A549 (cell line): Measurements from ENCODE around the gene SEPTIN2. TPM values are rescaled to one million over a fixed set of nuclear protein-coding genes. Genes with fewer than 3 reads are reported as not detected.

Experiments
- ATAC-seq, 2 experiments: fragments of 200-7000 bp in 1 of 2; fragments of >200 bp in 1 of 2; cut with Nextera tagmentation in 1 of 2; cut with Tn5 transposase in 1 of 2; 3 replicates each; pipeline versions ENCODE4 v1.8.0 to v1.9.1; 2018 to 2020; ENCODE audit warnings: mild to moderate bottlenecking in 1 of 2, moderate library complexity in 1 of 2
- CTCF ChIA-PET: fragments of 300-600 bp; sonication (Branson Sonifier 250); formaldehyde crosslinking; extraction: SDS; loops from one replicate; lab custom pipeline; 2021; ENCODE audit warnings: antibody characterized with exemption, inconsistent platforms; lab: Yijun Ruan, JAX
- POLR2A ChIA-PET: fragments of 350-600 bp; formaldehyde crosslinking; extraction: SDS; loops from one replicate; lab custom pipeline; 2021; ENCODE audit warnings: antibody characterized with exemption, inconsistent platforms; lab: Yijun Ruan, JAX
- DNase-seq, 2 experiments: peaks; one replicate each; pipeline versions ENCODE4 v3.0.0 to v3.0.0-alpha.2; 2011 to 2016; ENCODE audit warnings: low read depth in 1 of 2, low spot score in 1 of 2
- FAIRE-seq: peaks from 2 replicates; lab custom pipeline; 2011; peaks lifted over from hg19 to GRCh38; lab: Jason Lieb, UNC
- H3K27ac ChIP-seq, 2 experiments: fragments of >200 bp; sonication (Bioruptor Twin); formaldehyde crosslinking; 3 replicates each; pipeline ENCODE4 v1.5.1; 2016 to 2017
- H3K4me1 ChIP-seq: fragments of >200 bp; sonication (Bioruptor Twin); formaldehyde crosslinking; 3 replicates; pipeline ENCODE4 v1.6.1; 2016
- H3K4me2 ChIP-seq: fragments of >200 bp; sonication (Bioruptor Twin); formaldehyde crosslinking; 3 replicates; pipeline ENCODE4 v1.6.1; 2016
- H3K4me3 ChIP-seq: fragments of >200 bp; sonication (Bioruptor Twin); formaldehyde crosslinking; 3 replicates; pipeline ENCODE4 v1.5.1; 2016
- H3K9me3 ChIP-seq: fragments of >200 bp; sonication (Bioruptor Twin); formaldehyde crosslinking; 3 replicates; pipeline ENCODE4 v1.6.1; 2016
- BCL3 ChIP-seq: fragments of >200 bp; sonication (Bioruptor Twin); formaldehyde crosslinking; IDR thresholded peaks from 3 replicates; pipeline ENCODE4 v1.6.1; 2016
- BHLHE40 ChIP-seq: IDR thresholded peaks from 2 replicates; pipeline ENCODE4 v1.6.1; 2012; ENCODE audit warnings: low read depth, low read length, inconsistent platforms
- CBX2 ChIP-seq: fragments of 200-600 bp; sonication (generic); IDR thresholded peaks from 2 replicates; pipeline ENCODE4 v1.6.1; 2016; ENCODE audit warnings: low read depth, mild to moderate bottlenecking, borderline replicate concordance
- ESRRA ChIP-seq: fragments of 150-350 bp; IDR thresholded peaks from 2 replicates; pipeline ENCODE4 v1.6.1; 2014; ENCODE audit warnings: mild to moderate bottlenecking, low read length, borderline replicate concordance
- FOXS1 ChIP-seq: fragments of 250-450 bp; sonication (Bioruptor Pico); IDR thresholded peaks from 2 replicates; pipeline ENCODE4 v1.5.0; 2020; ENCODE audit warnings: mild to moderate bottlenecking, moderate library complexity
- HDAC2 ChIP-seq: fragments of 200-600 bp; sonication (generic); IDR thresholded peaks from 2 replicates; pipeline ENCODE4 v1.6.1; 2016
- HES2 ChIP-seq: fragments of >200 bp; sonication (Bioruptor Twin); formaldehyde crosslinking; IDR thresholded peaks from 2 replicates; pipeline ENCODE4 v1.6.1; 2016
- HEYL ChIP-seq: fragments of 250-450 bp; sonication (Bioruptor Pico); IDR thresholded peaks from 2 replicates; pipeline ENCODE4 v1.8.0; 2021; ENCODE audit warnings: mild to moderate bottlenecking, moderate library complexity
- HOXB13 ChIP-seq: fragments of 250-450 bp; sonication (Bioruptor Pico); IDR thresholded peaks from 2 replicates; pipeline ENCODE4 v1.5.0; 2020; ENCODE audit warnings: low read depth, mild to moderate bottlenecking, moderate library complexity
- HOXB5 ChIP-seq: fragments of 250-450 bp; sonication (Bioruptor Pico); IDR thresholded peaks from 2 replicates; pipeline ENCODE4 v1.5.0; 2020; ENCODE audit warnings: mild to moderate bottlenecking, moderate library complexity
- JUN ChIP-seq, 2 experiments: fragments of >200 bp; sonication (Bioruptor Twin); formaldehyde crosslinking; IDR thresholded peaks; 2 replicates in 1 of 2; 3 replicates in 1 of 2; pipeline ENCODE4 v1.6.1; 2016 to 2017
- JUNB ChIP-seq: fragments of >200 bp; sonication (Bioruptor Twin); formaldehyde crosslinking; IDR thresholded peaks from 2 replicates; pipeline ENCODE4 v1.6.1; 2016
- KDM5A ChIP-seq: fragments of 200-600 bp; sonication (generic); IDR thresholded peaks from 2 replicates; pipeline ENCODE4 v1.6.1; 2016; ENCODE audit warnings: antibody characterized with exemption, mild to moderate bottlenecking
- MAFK ChIP-seq: fragments of 450-650 bp; IDR thresholded peaks from 2 replicates; pipeline ENCODE4 v1.6.1; 2014; ENCODE audit not compliant: partially characterized antibody
- MAX ChIP-seq: IDR thresholded peaks from 2 replicates; pipeline ENCODE4 v1.6.1; 2012
- MAZ ChIP-seq: fragments of 150-350 bp; IDR thresholded peaks from 2 replicates; pipeline ENCODE4 v1.6.1; 2014; ENCODE audit warnings: antibody characterized with exemption, low read depth, low read length, borderline replicate concordance
- MYC ChIP-seq: IDR thresholded peaks from 2 replicates; pipeline ENCODE4 v1.6.1; 2012; ENCODE audit warnings: mild to moderate bottlenecking, inconsistent platforms, low read length, improper control_type of control experiment, borderline replicate concordance
- NFE2L2 ChIP-seq: fragments of 150-350 bp; conservative IDR thresholded peaks from 2 replicates; pipeline ENCODE4 v1.6.1; 2014; ENCODE audit warnings: low read length
- NR3C1 ChIP-seq: fragments of >200 bp; sonication (Bioruptor Twin); formaldehyde crosslinking; IDR thresholded peaks from 3 replicates; pipeline ENCODE4 v1.6.1; 2017
- PHF8 ChIP-seq: fragments of 200-600 bp; sonication (generic); IDR thresholded peaks from 2 replicates; pipeline ENCODE4 v1.6.1; 2016; ENCODE audit warnings: low read depth, mild to moderate bottlenecking, antibody characterized with exemption, moderate library complexity, borderline replicate concordance
- POLR2AphosphoS2 ChIP-seq: conservative IDR thresholded peaks from 2 replicates; pipeline ENCODE4 v1.6.1; 2012; ENCODE audit warnings: low read length, improper control_type of control experiment, inconsistent platforms
- RAD21 ChIP-seq, 2 experiments: fragments of >200 bp in 1 of 2; sonication (Bioruptor Twin) in 1 of 2; formaldehyde crosslinking in 1 of 2; IDR thresholded peaks in 1 of 2; conservative IDR thresholded peaks in 1 of 2; 2 replicates in 1 of 2; 3 replicates in 1 of 2; pipeline ENCODE4 v1.6.1; 2012 to 2018; ENCODE audit warnings: inconsistent platforms in 1 of 2
- RARB ChIP-seq: fragments of 250-450 bp; sonication (Bioruptor Pico); IDR thresholded peaks from 2 replicates; pipeline ENCODE4 v1.8.0; 2021; ENCODE audit warnings: mild to moderate bottlenecking, moderate library complexity
- RCOR1 ChIP-seq: fragments of 150-350 bp; IDR thresholded peaks from 2 replicates; pipeline ENCODE4 v1.6.1; 2014; ENCODE audit warnings: antibody characterized with exemption, low read length, low read depth
- REST ChIP-seq: fragments of 200-600 bp; sonication (generic); IDR thresholded peaks from 2 replicates; pipeline ENCODE4 v1.6.1; 2016; ENCODE audit warnings: antibody characterized with exemption, mild to moderate bottlenecking, moderate library complexity
- RFX5 ChIP-seq: fragments of 450-650 bp; IDR thresholded peaks from 2 replicates; pipeline ENCODE4 v1.7.1; 2014; ENCODE audit warnings: antibody characterized with exemption, mild to moderate bottlenecking, moderate library complexity
- RNF2 ChIP-seq: fragments of 200-600 bp; sonication (generic); IDR thresholded peaks from 2 replicates; pipeline ENCODE4 v1.6.1; 2016; ENCODE audit warnings: low read depth, mild to moderate bottlenecking, antibody characterized with exemption, moderate library complexity, borderline replicate concordance
- SMC3 ChIP-seq: fragments of >200 bp; sonication (Bioruptor Twin); formaldehyde crosslinking; IDR thresholded peaks from 3 replicates; pipeline ENCODE4 v1.6.1; 2018; ENCODE audit warnings: inconsistent platforms
- ZFP36 ChIP-seq: fragments of 450-650 bp; IDR thresholded peaks from 2 replicates; pipeline ENCODE4 v1.6.1; 2014; ENCODE audit warnings: borderline replicate concordance; ENCODE audit not compliant: partially characterized antibody
- ZSCAN20 ChIP-seq: fragments of 250-450 bp; sonication (Bioruptor Pico); IDR thresholded peaks from 2 replicates; pipeline ENCODE4 v1.8.0; 2022; ENCODE audit warnings: mild to moderate bottlenecking, moderate library complexity
- WGBS: methylation state at CpG from one replicate; pipeline ENCODE4 v1.1.6; 2017; ENCODE audit errors: missing lambda C conversion rate; 5-methylcytosine and 5-hydroxymethylcytosine counted together
- polyA plus RNA-seq, 4 experiments: library from polyadenylated mRNA; depleted of rRNA in 3 of 4; stranded (reverse); fragments of >200 nt; fragmentation: RNase III in 1 of 4; extraction: RNeasy Plus Mini Kit Qiagen cat#74134 plus additional on column Dnase treatment in 1 of 4; gene quantifications; 2 replicates in 3 of 4; 3 replicates in 1 of 4; pipeline ENCODE4 v1.2.3, GENCODE V29; 2011 to 2017

The SEPTIN2 gene
- polyA plus RNA-seq, 2 of the 4 experiments (the other 2 are of a cell fraction) = 341 to 762 TPM

- Histone ChIP-seq H3K4me2 (peak overlapping the region; percentile 87), H3K4me3 (peak overlapping the region; percentile 98), H3K27ac (peak overlapping the region; percentile 93 to 97), H3K9me3 (no peaks in the 10 kb centered on the region), H3K4me1 (peaks cover 34% of the 10 kb centered on the region; the same call in 2 of the 3 replicates)
- ChIA-PET POLR2A (no interaction called here), CTCF (no interaction called here)
- WGBS = 1% methylated on average over 18 of the region's 37 CpGs
- no peak for FAIRE-seq
- peak; percentile 45 to 77 for DNase-seq
- ATAC-seq = peak; percentile 70 to 85
- TF ChIP-seq FOXS1 (CRISPR knock-in tag) (no peak), HDAC2 (no peak), NFE2L2 (no peak), HES2 (no peak), RCOR1 (no peak), MAZ (no peak), REST (no peak), RAD21 (conservative IDR thresholded peaks at IDR 0.05 in 1 of 2, IDR thresholded peaks at IDR 0.05 in 1 of 2) (no peak), CBX2 (no peak), HEYL (CRISPR knock-in tag) (no peak), RFX5 (no peak), JUNB (no peak), MAX (peak; percentile 83), MAFK (peak; percentile 69), KDM5A (no peak), SMC3 (no peak), PHF8 (no peak), MYC (0 out of 2 replicates have a peak, but pooled peaks have one; percentile 48)
Observed at GRCh38 chr2:241271706-241272302, 43.9 kb upstream of the SEPTIN2 start.

GRCh38 chr2:241272303-241273209, 43.2 kb upstream of the SEPTIN2 start:
- Histone ChIP-seq H3K4me3 (peak overlapping the region; percentile 98), H3K27ac (peak overlapping the region; percentile 93 to 97), H3K4me1 (peaks cover 34% of the 10 kb centered on the region; the same call in 2 of the 3 replicates), H3K4me2 (peak overlapping the region; percentile 87), H3K9me3 (no peaks in the 10 kb centered on the region)
- WGBS = 18% methylated on average over 9 of the region's 102 CpGs
- CTCF ChIA-PET = no interaction called here
- POLR2A ChIA-PET = no interaction called here
- ATAC-seq (peak; percentile 73 to 84), FAIRE-seq (no peak), DNase-seq (peak in 1 of 2 experiments; percentile 19)
- TF ChIP-seq HOXB5 (CRISPR knock-in tag) = no peak
- TF ChIP-seq SMC3 = 0 out of 3 replicates have a peak, but pooled peaks have one; percentile 12
- TF ChIP-seq RARB (CRISPR knock-in tag) = no peak
- TF ChIP-seq ZFP36 = no peak
- TF ChIP-seq JUN (IDR thresholded peaks at IDR 0.05) = peak in 1 of 2 experiments; percentile 61; a peak in 2 of 5 replicates
- no peak for TF ChIP-seq HOXB13 (CRISPR knock-in tag)
- no peak for TF ChIP-seq JUNB
- no peak for TF ChIP-seq ESRRA
- peak; percentile 54; the same call in 1 of the 2 replicates for TF ChIP-seq PHF8
- TF ChIP-seq POLR2AphosphoS2 = no peak
- no peak for TF ChIP-seq RCOR1
- TF ChIP-seq ZSCAN20 (CRISPR knock-in tag) = no peak
- TF ChIP-seq HES2 = no peak
- TF ChIP-seq HEYL (CRISPR knock-in tag) = no peak
- TF ChIP-seq RNF2 = no peak
- no peak for TF ChIP-seq NR3C1
- no peak for TF ChIP-seq HDAC2
- TF ChIP-seq BHLHE40 = no peak
- 0 out of 3 replicates have a peak, but pooled peaks have one; percentile 37 for TF ChIP-seq BCL3
